ENCODE results near the gene ASTN2.

- TF ChIP-seq CTCF (IDR thresholded peaks at IDR 0.05): no peak
- TF ChIP-seq POLR2A (IDR thresholded peaks at IDR 0.05): no peak
- no peak for TF ChIP-seq EP300 (IDR thresholded peaks at IDR 0.05)
Measured at GRCh38 chr9:117403403-117403811, 11.4 kb downstream of the ASTN2 start.
